Stimulated activated CD4-positive, alpha-beta T cell treated with anti-CD3 and anti-CD28 coated beads, Interleukin-12 subunit alpha, Interleukin-12 subunit beta, amount 100 ng/mL, for 48 hours (primary cell): ENCODE results near the gene CNTNAP2.

ENCODE experiments used
- DNase-seq, 3 donors: peaks; one replicate each; pipeline ENCODE4 v3.0.0-alpha.2; 2020; ENCODE audit warnings: low read depth in 2 of 3, low spot score in 1 of 3

Gene CNTNAP2

GRCh38 chr7:148340438-148341280, 2224.1 kb downstream of the CNTNAP2 start:
- DNase-seq, result no peak

- no peak for DNase-seq
Observed at GRCh38 chr7:148344406-148344805, 2227.8 kb downstream of the CNTNAP2 start.

DNA sequence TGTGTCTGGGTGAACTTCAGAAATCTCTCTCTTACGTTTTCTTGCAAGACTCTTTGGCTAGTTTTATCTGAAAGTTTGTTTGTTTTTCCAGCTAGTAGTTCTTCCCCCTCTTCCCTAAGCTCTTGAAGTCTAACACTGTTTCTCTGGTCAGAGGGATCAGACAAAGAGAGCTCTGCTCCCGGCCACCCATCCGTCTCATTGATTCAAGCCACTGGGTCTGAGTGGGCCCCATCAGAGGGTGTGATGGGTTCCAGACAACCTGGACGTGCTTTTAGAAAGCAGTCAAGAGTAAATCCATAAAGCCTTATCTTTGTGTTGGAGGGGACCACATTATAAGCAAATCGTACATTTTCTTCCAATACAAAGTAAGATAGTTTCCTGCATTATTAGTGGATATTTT, 2231.4 kb downstream of the CNTNAP2 start:
- no peak for DNase-seq

DNA sequence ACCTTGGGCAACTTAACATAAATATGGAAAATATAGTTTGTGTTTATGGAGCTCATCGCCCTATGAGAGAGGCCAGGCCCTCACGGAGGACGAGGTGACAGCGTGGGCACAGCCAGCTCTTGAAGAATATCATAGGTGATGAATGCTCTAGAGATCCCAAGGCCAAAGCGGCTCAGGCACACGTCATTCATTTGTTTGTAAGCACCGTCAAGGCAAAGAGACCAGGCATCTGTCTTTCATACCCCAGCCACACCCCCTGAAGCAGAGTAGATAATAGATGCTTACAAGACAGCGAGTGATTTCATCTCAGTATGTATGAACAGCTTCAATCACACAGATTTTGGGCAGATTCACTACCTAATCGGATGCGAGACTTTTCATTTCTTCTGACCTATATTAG, 2231.9 kb downstream of the CNTNAP2 start:
- DNase-seq, result no peak

- no peak for DNase-seq
Observed at GRCh38 chr7:148356303-148356702, 2239.7 kb downstream of the CNTNAP2 start.

- DNase-seq, result no peak
Observed at GRCh38 chr7:148362541-148362940, 2245.9 kb downstream of the CNTNAP2 start.

DNA sequence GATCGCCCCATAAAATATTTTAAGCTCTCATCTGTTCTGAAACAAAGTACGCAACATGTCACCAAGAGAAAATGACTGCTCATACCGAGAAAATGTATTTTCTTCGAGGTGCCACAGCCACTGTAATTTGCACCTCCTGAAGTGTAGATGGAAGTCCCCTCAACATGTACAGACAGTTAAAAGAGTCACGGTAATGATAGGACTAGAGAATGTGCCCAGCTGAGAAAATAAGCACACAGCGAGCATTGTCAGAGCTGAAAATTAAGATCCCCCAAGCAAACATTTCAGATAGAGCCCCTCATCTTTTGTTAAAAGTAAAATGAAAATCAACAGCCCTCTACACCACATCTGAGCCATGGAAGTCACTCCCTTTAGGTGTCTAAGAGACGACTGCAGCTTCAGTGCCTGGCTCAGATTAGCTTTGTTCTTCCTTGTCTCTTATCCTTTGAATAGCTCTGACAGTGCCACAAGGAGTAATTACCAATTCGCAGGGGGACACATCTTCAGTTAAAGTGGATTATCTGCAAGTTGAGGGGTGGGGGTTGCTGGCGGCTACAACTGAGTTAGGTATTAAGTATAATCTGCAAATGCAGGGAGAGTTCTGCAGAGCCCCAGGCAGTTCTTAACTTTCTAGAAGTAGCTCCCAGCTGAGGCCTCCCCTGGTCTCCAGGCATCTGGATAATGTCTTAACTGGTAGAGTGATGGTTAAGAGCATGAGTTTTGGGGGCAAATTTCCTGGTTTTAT, 2251.3 kb downstream of the CNTNAP2 start:
- no peak for DNase-seq

DNA sequence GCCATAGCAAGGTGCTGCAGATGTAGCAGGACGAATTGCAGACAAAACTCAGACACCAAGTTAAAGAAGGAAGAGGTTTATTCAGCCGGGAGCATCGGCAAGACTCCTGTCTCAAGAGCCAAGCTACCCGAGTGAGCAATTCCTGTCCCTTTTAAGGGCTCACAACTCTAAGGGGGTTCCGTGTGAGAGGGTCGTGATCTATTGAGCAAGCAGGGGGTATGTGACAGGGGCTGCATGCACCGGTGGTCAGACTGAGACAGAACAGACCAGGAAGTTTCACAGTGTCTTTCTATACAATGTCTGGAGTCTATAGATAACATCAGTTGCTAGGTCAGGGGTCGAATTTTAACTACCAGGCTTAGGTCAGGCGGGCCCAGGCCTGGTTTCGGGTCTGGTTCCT, 2252.0 kb downstream of the CNTNAP2 start:
- DNase-seq, result no peak

DNA sequence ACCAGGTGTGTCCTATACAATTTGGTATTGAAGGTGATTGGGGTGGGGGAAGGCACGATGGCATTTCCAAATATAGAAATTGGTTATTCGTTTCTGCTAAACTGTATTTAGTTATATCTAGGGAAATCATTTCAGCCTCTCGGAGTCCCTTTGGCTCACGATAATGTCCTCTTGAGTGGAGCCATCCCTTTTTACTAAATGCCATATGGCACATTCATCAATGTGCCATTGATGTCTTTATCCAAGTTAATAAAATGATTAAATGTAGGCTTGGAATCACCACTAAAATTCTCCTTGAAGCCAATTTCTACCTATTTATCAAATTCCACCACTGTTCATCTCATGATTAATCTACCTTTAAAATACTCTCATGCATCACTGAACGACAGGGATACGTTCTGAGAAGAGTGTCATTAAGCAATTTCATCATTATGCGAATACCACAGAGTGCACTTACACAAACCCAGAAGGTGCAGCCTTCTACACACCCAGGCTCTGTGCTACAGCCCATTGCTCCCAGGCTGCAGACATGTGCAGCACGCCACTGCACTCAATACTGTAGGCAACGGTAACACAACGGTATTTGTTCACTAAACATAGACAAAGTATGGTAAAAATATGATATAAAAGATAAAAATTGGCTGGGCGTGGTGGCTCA, 2254.8 kb downstream of the CNTNAP2 start:
- no peak for DNase-seq

GRCh38 chr7:148374396-148375259, 2258.0 kb downstream of the CNTNAP2 start:
- DNase-seq, result no peak

DNA sequence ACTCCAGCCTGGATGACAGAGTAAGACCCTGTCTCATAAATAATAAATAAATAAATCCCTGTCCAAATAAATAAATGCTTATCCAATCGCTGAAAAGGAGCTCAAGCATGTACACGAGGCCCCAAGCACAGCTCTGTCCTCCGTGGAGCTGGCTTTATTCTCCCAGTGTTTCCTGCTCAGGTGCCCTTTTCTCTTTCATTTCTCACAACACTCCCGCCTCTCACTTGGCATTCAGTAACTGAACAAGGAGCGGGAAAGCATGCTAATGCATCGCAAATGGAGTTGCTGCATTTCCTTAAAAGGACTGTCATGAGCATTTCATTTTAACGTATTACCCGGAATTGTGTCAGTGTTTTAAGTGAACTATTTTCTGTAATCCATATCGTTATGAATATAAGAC, 2263.1 kb downstream of the CNTNAP2 start:
- no peak for DNase-seq

- DNase-seq, result no peak
Observed at GRCh38 chr7:148380596-148381419, 2264.2 kb downstream of the CNTNAP2 start.

- DNase-seq, result no peak
Observed at GRCh38 chr7:148382596-148382995, 2266.0 kb downstream of the CNTNAP2 start.

- DNase-seq, result no peak
Observed at GRCh38 chr7:148383651-148384050, 2267.1 kb downstream of the CNTNAP2 start.

DNA sequence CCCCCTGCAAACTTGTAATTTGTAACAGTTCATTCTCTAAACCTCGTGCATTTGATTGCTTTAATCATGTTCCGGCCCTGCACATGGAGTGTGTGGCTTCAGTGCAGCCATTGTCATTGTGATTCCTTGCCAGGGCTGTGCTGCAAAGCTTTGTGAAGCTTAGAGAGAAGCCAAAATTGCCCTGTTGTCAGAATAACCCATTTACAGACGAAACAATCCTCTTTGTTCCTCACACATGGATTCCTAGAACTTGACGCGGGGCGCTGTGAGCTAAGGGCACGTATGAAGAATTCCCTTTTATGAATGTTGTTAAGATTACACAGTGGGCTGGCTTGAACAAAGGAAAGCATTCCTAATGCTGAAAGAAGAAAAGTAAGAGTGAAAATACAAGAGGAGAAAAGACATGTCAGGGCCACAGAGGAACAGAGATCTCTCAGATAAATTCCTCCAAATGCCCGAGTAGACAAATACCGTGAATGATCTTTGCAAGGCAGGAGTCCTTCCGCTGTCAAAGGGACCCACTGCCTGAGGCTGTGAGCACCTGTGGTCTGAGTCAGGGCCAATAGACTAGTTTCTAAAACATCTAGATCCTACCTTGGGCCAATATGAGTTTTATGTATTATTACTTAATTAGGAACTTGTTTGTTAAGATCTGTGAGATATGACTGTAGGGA, 2268.5 kb downstream of the CNTNAP2 start:
- no peak for DNase-seq

GRCh38 chr7:148390381-148390780, 2273.8 kb downstream of the CNTNAP2 start:
- DNase-seq, result no peak

GRCh38 chr7:148391591-148391990, 2275.0 kb downstream of the CNTNAP2 start:
- DNase-seq, result no peak

GRCh38 chr7:148394582-148394981, 2278.0 kb downstream of the CNTNAP2 start:
- no peak for DNase-seq

- no peak for DNase-seq
Observed at GRCh38 chr7:148395352-148395811, 2278.8 kb downstream of the CNTNAP2 start.
